ENCODE results near the gene MAMDC4. TPM values are rescaled to one million over a fixed set of nuclear protein-coding genes. Genes with fewer than 3 reads are reported as not detected.
A peak's percentile ranks its signal among the peaks of the same experiment; 100 is the strongest.

Gene MAMDC4
- total RNA-seq, 2 donors from 2014 or later: 6.5 to 25.7 TPM

GRCh38 chr9:136808075-136808805 is 43.9 kb upstream of the MAMDC4 start:
- WGBS, 2 donors: 0% methylated on average over 16 to 89 of the region's 93 CpGs
- intact Hi-C loops (cut with DNase I): no loop called here
- ATAC-seq: peak; percentile 37
- TF ChIP-seq CTCF (IDR thresholded peaks at IDR 0.05) (peak in 1 of 7 experiments; percentile 15), POLR2A (IDR thresholded peaks at IDR 0.05) (no peak)
- Histone ChIP-seq H3K27me3 (no peaks in the 10 kb centered on the region), H3K36me3 (replicated peaks in 1 of 2; ENCODE audit: insufficient read depth in 1 of 2, low read depth in 2 of 2) (no peaks in the 10 kb centered on the region), H3K9me3 (no peaks in the 10 kb centered on the region), H3K4me3 (peak overlapping the region; percentile 87 to 97), H3K4me1 (peaks cover 44% of the 10 kb centered on the region), H3K27ac (peak overlapping the region; percentile 76 to 91 (median 88))
- DNase-seq: peak; percentile 35 to 63 (median 46)

GRCh38 chr9:136808806-136809158 is 43.4 kb upstream of the MAMDC4 start:
- no peaks in the 10 kb centered on the region for H3K9me3 ChIP-seq
- DNase-seq (no peak), ATAC-seq (no peak)
- H3K4me3 ChIP-seq: peak overlapping the region; percentile 87 to 97
- peak overlapping the region; percentile 76 to 91 (median 88) for H3K27ac ChIP-seq
- TF ChIP-seq POLR2A (IDR thresholded peaks at IDR 0.05) (no peak), CTCF (IDR thresholded peaks at IDR 0.05) (no peak)
- H3K36me3 ChIP-seq (replicated peaks in 1 of 2; ENCODE audit: insufficient read depth in 1 of 2, low read depth in 2 of 2): no peaks in the 10 kb centered on the region
- H3K27me3 ChIP-seq: no peaks in the 10 kb centered on the region
- peaks cover 44% of the 10 kb centered on the region for H3K4me1 ChIP-seq
- intact Hi-C loops (cut with DNase I): no loop called here
- WGBS, 2 donors: 2 to 4% methylated on average over 14 of the region's 14 CpGs

GRCh38 chr9:136814725-136815421 is 37.3 kb upstream of the MAMDC4 start:
- Histone ChIP-seq H3K27me3 (no peaks in the 10 kb centered on the region), H3K36me3 (replicated peaks in 1 of 2; ENCODE audit: insufficient read depth in 1 of 2, low read depth in 2 of 2) (no peaks in the 10 kb centered on the region), H3K4me1 (peaks cover 14% of the 10 kb centered on the region), H3K9me3 (no peaks in the 10 kb centered on the region), H3K27ac (no peak overlapping the region), H3K4me3 (no peak overlapping the region)
- TF ChIP-seq POLR2A (IDR thresholded peaks at IDR 0.05) (no peak), CTCF (IDR thresholded peaks at IDR 0.05) (no peak)
- intact Hi-C loops (cut with DNase I): no loop called here
- WGBS, 2 donors: 89 to 93% methylated on average over 13 of the region's 13 CpGs
- DNase-seq (no peak), ATAC-seq (no peak)

- intact Hi-C loops (cut with DNase I): no loop called here
- H3K36me3 ChIP-seq (replicated peaks in 1 of 2; ENCODE audit: insufficient read depth in 1 of 2, low read depth in 2 of 2): no peaks in the 10 kb centered on the region
- no peaks in the 10 kb centered on the region for H3K27me3 ChIP-seq
- no peak overlapping the region for H3K4me3 ChIP-seq
- no peak for DNase-seq
- 0% methylated on average over 1 of the region's 1 CpG for WGBS, 2 donors
- no peaks in the 10 kb centered on the region for H3K9me3 ChIP-seq
- TF ChIP-seq CTCF (IDR thresholded peaks at IDR 0.05): no peak
- no peak for TF ChIP-seq POLR2A (IDR thresholded peaks at IDR 0.05)
- no peak for ATAC-seq
- H3K4me1 ChIP-seq: peaks cover 9% of the 10 kb centered on the region
- no peak overlapping the region for H3K27ac ChIP-seq
Observed at GRCh38 chr9:136815422-136815782, 36.7 kb upstream of the MAMDC4 start.

Measured in body of pancreas (tissue), 4 donors.